SK-N-SH (cell line): Measurements from ENCODE around the gene AHCYL1. TPM values are rescaled to one million over a fixed set of nuclear protein-coding genes. Genes with fewer than 3 reads are reported as not detected.

Source experiments
- CTCF ChIA-PET: fragments of 300-600, 350-600 bp; formaldehyde crosslinking; extraction: SDS; loops from one replicate; lab custom pipeline; 2021; lab: Yijun Ruan, JAX
- POLR2A ChIA-PET: fragments of 350-600 bp; sonication (Branson Sonifier 250); formaldehyde crosslinking; extraction: SDS; loops from one replicate; lab custom pipeline; 2020; ENCODE audit warnings: antibody characterized with exemption, inconsistent platforms; lab: Yijun Ruan, JAX
- DNase-seq: peaks from one replicate; pipeline ENCODE4 v3.0.0; 2012
- H2AFZ ChIP-seq: fragments of 200-600 bp; sonication (generic); 2 replicates; pipeline ENCODE4 v1.8.1; 2016; ENCODE audit warnings: antibody characterized with exemption, mild to moderate bottlenecking, low read depth
- H3F3A ChIP-seq: fragments of 200-600 bp; sonication (generic); replicated peaks from 2 replicates; pipeline ENCODE3; 2016; ENCODE audit warnings: antibody characterized with exemption, mild to moderate bottlenecking; ENCODE audit not compliant: insufficient read depth
- H3K27ac ChIP-seq, 2 experiments: fragments of 200-500 bp in 1 of 2; fragments of 200-600 bp in 1 of 2; sonication (Bioruptor generic) in 1 of 2; sonication (generic), shearing (Covaris generic) in 1 of 2; 2 replicates each; pipeline versions ENCODE4 v1.5.1 to v1.6.1; 2014 to 2016; ENCODE audit warnings: low read depth in 2 of 2, inconsistent platforms in 1 of 2, low read length in 1 of 2, mild to moderate bottlenecking in 1 of 2, mixed read lengths in 1 of 2
- H3K27me3 ChIP-seq: fragments of 200-600 bp; sonication (generic), shearing (Covaris generic); 2 replicates; pipeline ENCODE4 v1.6.1; 2016; ENCODE audit warnings: mixed run types; ENCODE audit not compliant: insufficient read depth
- H3K36me3 ChIP-seq, 2 experiments: fragments of 200-500 bp in 1 of 2; fragments of 200-600 bp in 1 of 2; sonication (Bioruptor generic) in 1 of 2; sonication (generic) in 1 of 2; replicated peaks in 1 of 2; 2 replicates each; pipeline versions ENCODE3 to v1.5.1; 2014 to 2016; ENCODE audit warnings: low read length in 1 of 2, mild to moderate bottlenecking in 1 of 2; ENCODE audit not compliant: insufficient read depth in 2 of 2, control insufficient read depth in 1 of 2
- H3K4me1 ChIP-seq, 2 experiments: fragments of 200-500 bp in 1 of 2; fragments of 200-600 bp in 1 of 2; sonication (Bioruptor generic) in 1 of 2; sonication (generic), shearing (Covaris generic) in 1 of 2; 2 replicates each; pipeline versions ENCODE4 v1.5.1 to v1.6.1; 2014 to 2016; ENCODE audit warnings: low read depth in 1 of 2, low read length in 1 of 2, mixed run types in 1 of 2; ENCODE audit not compliant: insufficient read depth in 2 of 2, control insufficient read depth in 1 of 2
- H3K4me2 ChIP-seq: fragments of 200-600 bp; sonication (generic), shearing (Covaris generic); 2 replicates; pipeline ENCODE4 v1.6.1; 2017; ENCODE audit warnings: mixed run types
- H3K4me3 ChIP-seq, 2 experiments: fragments of 200-500 bp in 1 of 2; fragments of 200-600 bp in 1 of 2; sonication (Bioruptor generic) in 1 of 2; sonication (generic), shearing (Covaris generic) in 1 of 2; 2 replicates each; pipeline versions ENCODE4 v1.5.1 to v1.8.1; 2014 to 2016; ENCODE audit warnings: low read depth in 2 of 2, inconsistent platforms in 1 of 2, low read length in 1 of 2, mild to moderate bottlenecking in 1 of 2, mixed read lengths in 1 of 2, moderate library complexity in 1 of 2
- H3K79me2 ChIP-seq: fragments of 200-600 bp; sonication (generic); 2 replicates; pipeline ENCODE4 v1.8.1; 2017; ENCODE audit warnings: mild to moderate bottlenecking; ENCODE audit not compliant: insufficient read depth
- H3K9ac ChIP-seq: fragments of 200-600 bp; sonication (generic); 2 replicates; pipeline ENCODE4 v1.6.1; 2017; ENCODE audit warnings: mixed run types
- H3K9me2 ChIP-seq: fragments of 200-600 bp; sonication (generic); 2 replicates; pipeline ENCODE4 v1.6.1; 2017; ENCODE audit warnings: mixed run types
- H3K9me3 ChIP-seq: fragments of 200-600 bp; sonication (generic); 2 replicates; pipeline ENCODE4 v1.6.1; 2017; ENCODE audit warnings: mixed run types, mild to moderate bottlenecking, moderate library complexity
- H4K20me1 ChIP-seq: fragments of 200-600 bp; sonication (generic); 2 replicates; pipeline ENCODE4 v1.6.1; 2017; ENCODE audit warnings: mild to moderate bottlenecking, mixed run types; ENCODE audit not compliant: insufficient read depth
- CHD2 ChIP-seq: fragments of 150-350 bp; IDR thresholded peaks from 2 replicates; pipeline ENCODE4 v1.6.1; 2018; ENCODE audit warnings: low read length; ENCODE audit not compliant: partially characterized antibody
- CTCF ChIP-seq: fragments of 200-600 bp; sonication (generic); IDR thresholded peaks from 2 replicates; pipeline ENCODE4 v1.6.1; 2017; ENCODE audit warnings: antibody characterized with exemption, mild to moderate bottlenecking, moderate library complexity
- ELF1 ChIP-seq: IDR thresholded peaks from 2 replicates; pipeline ENCODE4 v1.4.0; 2012
- EP300 ChIP-seq, 2 experiments: IDR thresholded peaks; 2 replicates each; pipeline versions ENCODE4 v1.4.0 to v1.6.1; 2012; ENCODE audit warnings: borderline replicate concordance in 1 of 2, low read depth in 1 of 2, low read length in 1 of 2
- EZH2phosphoT487 ChIP-seq: fragments of 200-600 bp; sonication (generic); IDR thresholded peaks from 2 replicates; pipeline ENCODE4 v1.6.1; 2017; ENCODE audit warnings: low read depth, mixed run types, mild to moderate bottlenecking, antibody characterized with exemption, moderate library complexity, borderline replicate concordance
- FOSL2 ChIP-seq: IDR thresholded peaks from 2 replicates; pipeline ENCODE4 v1.4.0; 2012; ENCODE audit warnings: low read depth, mild to moderate bottlenecking, moderate library complexity, borderline replicate concordance
- FOXJ3 ChIP-seq: sonication (generic); formaldehyde crosslinking; IDR thresholded peaks from 2 replicates; pipeline ENCODE4 v1.5.1; 2020; ENCODE audit warnings: mild to moderate bottlenecking, missing genetic modification reagents
- GABPA ChIP-seq: IDR thresholded peaks from 2 replicates; pipeline ENCODE4 v1.4.0; 2012; ENCODE audit warnings: low read depth, mild to moderate bottlenecking
- GATA2 ChIP-seq: sonication (generic); formaldehyde crosslinking; IDR thresholded peaks from 2 replicates; pipeline ENCODE4 v1.5.0; 2020; ENCODE audit warnings: mild to moderate bottlenecking, missing genetic modification reagents
- IRF3 ChIP-seq: fragments of 150-350 bp; IDR thresholded peaks from 2 replicates; pipeline ENCODE4 v1.6.1; 2016; ENCODE audit warnings: mild to moderate bottlenecking, low read depth, low read length
- JUND ChIP-seq: IDR thresholded peaks from 2 replicates; pipeline ENCODE4 v1.4.0; 2012
- MEF2A ChIP-seq: IDR thresholded peaks from 2 replicates; pipeline ENCODE4 v1.4.0; 2012; ENCODE audit warnings: low read depth, borderline replicate concordance
- NFIC ChIP-seq: IDR thresholded peaks from 2 replicates; pipeline ENCODE4 v1.4.0; 2012; ENCODE audit warnings: borderline replicate concordance
- NRF1 ChIP-seq: IDR thresholded peaks from 2 replicates; pipeline ENCODE4 v1.6.1; 2012; ENCODE audit warnings: low read depth, mild to moderate bottlenecking, low read length
- PBX3 ChIP-seq: IDR thresholded peaks from 2 replicates; pipeline ENCODE4; 2012
- RAD21 ChIP-seq: IDR thresholded peaks from 2 replicates; pipeline ENCODE4 v1.6.1; 2012; ENCODE audit warnings: mild to moderate bottlenecking, low read length
- RCOR1 ChIP-seq: fragments of 150-350 bp; IDR thresholded peaks from 2 replicates; pipeline ENCODE4 v1.6.1; 2017; ENCODE audit warnings: antibody characterized with exemption, low read length
- SMC3 ChIP-seq: IDR thresholded peaks from 2 replicates; pipeline ENCODE4 v1.6.1; 2012; ENCODE audit warnings: low read depth, low read length, improper control_type of control experiment
- TAF1 ChIP-seq: IDR thresholded peaks from 2 replicates; pipeline ENCODE4 v1.6.1; 2012; ENCODE audit warnings: low read depth, mild to moderate bottlenecking, low read length, moderate library complexity, borderline replicate concordance
- TCF12 ChIP-seq: IDR thresholded peaks from 2 replicates; pipeline ENCODE4 v1.4.0; 2012
- TEAD4 ChIP-seq: IDR thresholded peaks from 2 replicates; pipeline ENCODE4 v1.4.0; 2012; ENCODE audit warnings: mild to moderate bottlenecking, borderline replicate concordance; ENCODE audit not compliant: insufficient read depth
- WGBS: methylation state at CpG from one replicate; pipeline ENCODE4 v1.1.6; 2017; ENCODE audit warnings: low lambda C conversion rate; 5-methylcytosine and 5-hydroxymethylcytosine counted together
- polyA plus RNA-seq, 3 experiments: library from polyadenylated mRNA; depleted of rRNA; stranded (reverse); fragments of >200 nt; gene quantifications; 2 replicates each; pipeline ENCODE4 v1.2.3, GENCODE V29; 2012
- TF ChIP-seq, protein P1 (sequence below): fragments of 150-350 bp; IDR thresholded peaks from 2 replicates; pipeline ENCODE4 v1.6.1; 2017; ENCODE audit warnings: antibody characterized with exemption, low read length, low read depth, borderline replicate concordance
- TF ChIP-seq, protein P2 (sequence below): IDR thresholded peaks from 2 replicates; pipeline ENCODE4 v1.4.0; 2012; ENCODE audit warnings: low read depth
- TF ChIP-seq, protein P3 (sequence below): IDR thresholded peaks from 2 replicates; pipeline ENCODE4 v1.6.1; 2012; ENCODE audit warnings: mild to moderate bottlenecking, low read depth, low read length, moderate library complexity

Gene AHCYL1
- polyA plus RNA-seq, 1 of the 3 experiments (the other 2 are of a cell fraction) = 39.7 TPM

- Histone ChIP-seq H3K79me2 (peaks cover 85% of the 10 kb centered on the region), H3K27me3 (no peaks in the 10 kb centered on the region), H3F3A (peaks cover 30% of the 10 kb centered on the region), H2AFZ (no peak overlapping the region), H3K9ac (peak overlapping the region; percentile 51; the same call in 1 of the 2 replicates), H3K27ac (peak overlapping the region; percentile 77 to 92), H3K4me2 (peak overlapping the region; percentile 70), H3K9me2 (no peaks in the 10 kb centered on the region), H3K4me3 (peak overlapping the region; percentile 20 to 27; a peak in 3 of 4 replicates), H3K4me1 (peaks cover 26 to 30% of the 10 kb centered on the region in 2 experiments; a peak in 3 of 4 replicates), H3K36me3 (peaks cover 3 to 7% of the 10 kb centered on the region in 2 experiments), H3K9me3 (no peaks in the 10 kb centered on the region), H4K20me1 (peaks cover 4% of the 10 kb centered on the region; the same call in 1 of the 2 replicates)
- DNase-seq = no peak
- WGBS = 7% methylated on average over 8 of the region's 8 CpGs
- ChIA-PET CTCF (interaction anchor here (0.6 to 1.1 kb wide), 3 partner anchors 8 to 227 kb away, joined by 3 to 4 read pairs (median 4); no protein-coding TSS in a partner anchor), POLR2A (no interaction called here)
- TF ChIP-seq FOSL2 (peak; percentile 67), PBX3 (peak; percentile 18; the same call in 1 of the 2 replicates), EP300 (IDR thresholded peaks at IDR 0.05; ENCODE audit: borderline replicate concordance in 1 of 2, low read depth in 1 of 2, low read length in 1 of 2) (0 out of 4 replicates have a peak, but pooled peaks of 1 of the 2 experiments have one; percentile 33), IRF3 (no peak), ELF1 (peak; percentile 18; the same call in 1 of the 2 replicates), TEAD4 (no peak), CTCF (no peak), CHD2 (no peak), GATA2 (CRISPR knock-in tag) (no peak), RCOR1 (no peak), EZH2phosphoT487 (no peak), MEF2A (no peak), GABPA (no peak), FOXJ3 (no peak), NFIC (peak; percentile 39; the same call in 1 of the 2 replicates), JUND (no peak; the same call in 1 of the 2 replicates), RAD21 (no peak), TCF12 (peak; percentile 74), NRF1 (no peak), SMC3 (no peak), TAF1 (0 out of 2 replicates have a peak, but pooled peaks have one; percentile 11)
- TF ChIP-seq, protein P1, sequence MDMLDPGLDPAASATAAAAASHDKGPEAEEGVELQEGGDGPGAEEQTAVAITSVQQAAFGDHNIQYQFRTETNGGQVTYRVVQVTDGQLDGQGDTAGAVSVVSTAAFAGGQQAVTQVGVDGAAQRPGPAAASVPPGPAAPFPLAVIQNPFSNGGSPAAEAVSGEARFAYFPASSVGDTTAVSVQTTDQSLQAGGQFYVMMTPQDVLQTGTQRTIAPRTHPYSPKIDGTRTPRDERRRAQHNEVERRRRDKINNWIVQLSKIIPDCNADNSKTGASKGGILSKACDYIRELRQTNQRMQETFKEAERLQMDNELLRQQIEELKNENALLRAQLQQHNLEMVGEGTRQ = no peak
- TF ChIP-seq, protein P2, sequence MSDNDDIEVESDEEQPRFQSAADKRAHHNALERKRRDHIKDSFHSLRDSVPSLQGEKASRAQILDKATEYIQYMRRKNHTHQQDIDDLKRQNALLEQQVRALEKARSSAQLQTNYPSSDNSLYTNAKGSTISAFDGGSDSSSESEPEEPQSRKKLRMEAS = peak; percentile 58
- TF ChIP-seq, protein P3, sequence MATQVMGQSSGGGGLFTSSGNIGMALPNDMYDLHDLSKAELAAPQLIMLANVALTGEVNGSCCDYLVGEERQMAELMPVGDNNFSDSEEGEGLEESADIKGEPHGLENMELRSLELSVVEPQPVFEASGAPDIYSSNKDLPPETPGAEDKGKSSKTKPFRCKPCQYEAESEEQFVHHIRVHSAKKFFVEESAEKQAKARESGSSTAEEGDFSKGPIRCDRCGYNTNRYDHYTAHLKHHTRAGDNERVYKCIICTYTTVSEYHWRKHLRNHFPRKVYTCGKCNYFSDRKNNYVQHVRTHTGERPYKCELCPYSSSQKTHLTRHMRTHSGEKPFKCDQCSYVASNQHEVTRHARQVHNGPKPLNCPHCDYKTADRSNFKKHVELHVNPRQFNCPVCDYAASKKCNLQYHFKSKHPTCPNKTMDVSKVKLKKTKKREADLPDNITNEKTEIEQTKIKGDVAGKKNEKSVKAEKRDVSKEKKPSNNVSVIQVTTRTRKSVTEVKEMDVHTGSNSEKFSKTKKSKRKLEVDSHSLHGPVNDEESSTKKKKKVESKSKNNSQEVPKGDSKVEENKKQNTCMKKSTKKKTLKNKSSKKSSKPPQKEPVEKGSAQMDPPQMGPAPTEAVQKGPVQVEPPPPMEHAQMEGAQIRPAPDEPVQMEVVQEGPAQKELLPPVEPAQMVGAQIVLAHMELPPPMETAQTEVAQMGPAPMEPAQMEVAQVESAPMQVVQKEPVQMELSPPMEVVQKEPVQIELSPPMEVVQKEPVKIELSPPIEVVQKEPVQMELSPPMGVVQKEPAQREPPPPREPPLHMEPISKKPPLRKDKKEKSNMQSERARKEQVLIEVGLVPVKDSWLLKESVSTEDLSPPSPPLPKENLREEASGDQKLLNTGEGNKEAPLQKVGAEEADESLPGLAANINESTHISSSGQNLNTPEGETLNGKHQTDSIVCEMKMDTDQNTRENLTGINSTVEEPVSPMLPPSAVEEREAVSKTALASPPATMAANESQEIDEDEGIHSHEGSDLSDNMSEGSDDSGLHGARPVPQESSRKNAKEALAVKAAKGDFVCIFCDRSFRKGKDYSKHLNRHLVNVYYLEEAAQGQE = no peak
These were observed 19.3 kb downstream of the AHCYL1 start for GRCh38 chr1:110003747-110004428.
